Measurements from ENCODE around the gene CACHD1.

DNA sequence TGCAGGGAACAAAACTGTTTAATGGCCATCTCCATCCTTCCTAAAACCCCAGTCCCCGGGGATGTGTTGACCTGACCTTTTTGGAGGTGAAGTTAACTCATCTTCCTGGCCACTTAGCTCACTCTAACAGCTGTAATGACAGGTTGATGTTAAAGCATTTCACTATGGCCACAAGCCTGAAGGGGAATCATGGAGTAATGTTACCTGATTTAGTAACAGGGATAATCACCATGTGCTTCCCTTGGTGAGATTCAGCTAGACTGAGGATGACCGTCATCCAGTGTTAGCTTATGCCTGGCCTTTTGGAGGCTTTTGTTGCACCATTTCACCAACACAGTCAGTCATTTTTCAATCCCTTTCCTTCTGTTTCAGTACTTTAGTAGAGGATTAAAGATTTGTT is 210.7 kb downstream of the CACHD1 start:
- TF ChIP-seq POLR2A (IDR thresholded peaks at IDR 0.05; ENCODE audit: low read length) (no peak), GATA1 (IDR thresholded peaks at IDR 0.05; ENCODE audit: low read depth, low read length) (no peak)

Measured in erythroblast (primary cell).